NCI-H1930 (cell line): Measurements from ENCODE around the gene USP54.

Source experiments
- DNase-seq, 2 experiments: peaks; one replicate each; lab custom pipeline; 2025; lab: John Stamatoyannopoulos, UW

Gene USP54

GRCh38 chr10:73460897-73461296 lies 130.2 kb downstream of the USP54 start:
- no peak for DNase-seq

GRCh38 chr10:73459683-73460314 lies 131.3 kb downstream of the USP54 start:
- no peak for DNase-seq

GRCh38 chr10:73456187-73456890 lies 134.8 kb downstream of the USP54 start:
- DNase-seq: no peak

- DNase-seq: no peak
Measured at GRCh38 chr10:73449113-73449512, 142.0 kb downstream of the USP54 start.

- DNase-seq: no peak
Measured at GRCh38 chr10:73448384-73448783, 142.8 kb downstream of the USP54 start.
